ENCODE results near the gene VPS52. TPM values are rescaled to one million over a fixed set of nuclear protein-coding genes. Genes with fewer than 3 reads are reported as not detected.

Gene VPS52
- total RNA-seq, 1 donor from 2014 or later = 47.5 TPM

GRCh38 chr6:33318426-33319073 is 46.9 kb upstream of the VPS52 start:
- peak overlapping the region; percentile 65 for H3K27ac ChIP-seq
- ATAC-seq (no peak), DNase-seq (no peak)
- H3K4me1 ChIP-seq = peaks cover 57% of the 10 kb centered on the region
- H3K9me3 ChIP-seq = no peaks in the 10 kb centered on the region
- peak overlapping the region; percentile 60 for H3K4me3 ChIP-seq
- TF ChIP-seq CTCF (IDR thresholded peaks at IDR 0.05) = no peak
- H3K36me3 ChIP-seq = peaks cover 28% of the 10 kb centered on the region
- H3K27me3 ChIP-seq = no peaks in the 10 kb centered on the region
- intact Hi-C loops (cut with DNase I) = no loop called here

GRCh38 chr6:33317669-33318425 is 46.2 kb upstream of the VPS52 start, which contains the start of gene ZBTB22:
Gene ZBTB22, minus strand, starts transcription at chr6:33317744. Its CDS starts 828 bp downstream, at chr6:33316916.
- intact Hi-C loops (cut with DNase I) = no loop called here
- Histone ChIP-seq H3K4me1 (peaks cover 56% of the 10 kb centered on the region), H3K27ac (peak within 1 kb of the TSS; percentile 65), H3K4me3 (peak within 1 kb of the TSS; percentile 60), H3K27me3 (no peaks in the 10 kb centered on the region), H3K9me3 (no peaks in the 10 kb centered on the region), H3K36me3 (peaks cover 28% of the 10 kb centered on the region)
- TF ChIP-seq CTCF (IDR thresholded peaks at IDR 0.05) = no peak
- DNase-seq (peak; percentile 99), ATAC-seq (peak; percentile 81)

- H3K27me3 ChIP-seq = no peaks in the 10 kb centered on the region
- peak overlapping the region; percentile 65 for H3K27ac ChIP-seq
- H3K9me3 ChIP-seq = no peaks in the 10 kb centered on the region
- intact Hi-C loops (cut with DNase I) = no loop called here
- TF ChIP-seq CTCF (IDR thresholded peaks at IDR 0.05) = no peak
- peaks cover 59% of the 10 kb centered on the region for H3K4me1 ChIP-seq
- peaks cover 28% of the 10 kb centered on the region for H3K36me3 ChIP-seq
- DNase-seq (no peak), ATAC-seq (peak; percentile 10)
- peak overlapping the region; percentile 60 for H3K4me3 ChIP-seq
Observed at GRCh38 chr6:33317419-33317668, 45.7 kb upstream of the VPS52 start.

- no peak for TF ChIP-seq CTCF (IDR thresholded peaks at IDR 0.05)
- Histone ChIP-seq H3K4me3 (peak overlapping the region; percentile 60), H3K27ac (peak overlapping the region; percentile 42), H3K27me3 (no peaks in the 10 kb centered on the region), H3K4me1 (peaks cover 62% of the 10 kb centered on the region), H3K36me3 (peaks cover 28% of the 10 kb centered on the region), H3K9me3 (no peaks in the 10 kb centered on the region)
- no peak for DNase-seq
- intact Hi-C loops (cut with DNase I) = no loop called here
- no peak for ATAC-seq
Observed at GRCh38 chr6:33316603-33317418, 45.1 kb upstream of the VPS52 start.

- Histone ChIP-seq H3K36me3 (peaks cover 32% of the 10 kb centered on the region), H3K9me3 (no peaks in the 10 kb centered on the region), H3K27ac (no peak overlapping the region), H3K4me3 (no peak overlapping the region), H3K4me1 (peaks cover 62% of the 10 kb centered on the region), H3K27me3 (no peaks in the 10 kb centered on the region)
- intact Hi-C loops (cut with DNase I) = no loop called here
- DNase-seq (no peak), ATAC-seq (no peak)
- no peak for TF ChIP-seq CTCF (IDR thresholded peaks at IDR 0.05)
Observed at GRCh38 chr6:33315793-33316602, 44.3 kb upstream of the VPS52 start.
